H9 (cell line): ENCODE results near the gene EHF. TPM values are rescaled to one million over a fixed set of nuclear protein-coding genes. Genes with fewer than 3 reads are reported as not detected.

Experiments used
- DNase-seq: peaks from one replicate; pipeline ENCODE4 v3.0.0-alpha.2; 2017
- H2AFZ ChIP-seq: one replicate; pipeline ENCODE4 v1.6.1; 2013; ENCODE audit warnings: mild to moderate bottlenecking, low read length, control low read depth, moderate library complexity
- H2AK5ac ChIP-seq: 2 replicates; pipeline ENCODE4 v1.6.1; 2013; ENCODE audit warnings: low read length, control low read depth, mixed read lengths; ENCODE audit not compliant: insufficient read length
- H2BK120ac ChIP-seq: one replicate; pipeline ENCODE4 v1.6.1; 2013; ENCODE audit warnings: low read depth, mild to moderate bottlenecking, low read length, control low read depth, inconsistent platforms; ENCODE audit not compliant: poor library complexity, severe bottlenecking
- H2BK12ac ChIP-seq: 2 replicates; pipeline ENCODE4 v1.6.1; 2013; ENCODE audit warnings: low read length, control low read depth, mixed read lengths, low read depth; ENCODE audit not compliant: insufficient read length
- H2BK15ac ChIP-seq: 2 replicates; pipeline ENCODE4 v1.6.1; 2013; ENCODE audit warnings: low read depth, low read length, control low read depth
- H2BK20ac ChIP-seq: one replicate; pipeline ENCODE4 v1.6.1; 2013; ENCODE audit warnings: low read depth, mild to moderate bottlenecking, low read length, control low read depth, inconsistent platforms; ENCODE audit not compliant: poor library complexity, severe bottlenecking
- H2BK5ac ChIP-seq: 2 replicates; pipeline ENCODE4 v1.6.1; 2013; ENCODE audit warnings: low read length, control low read depth, mixed read lengths; ENCODE audit not compliant: insufficient read length
- H3K14ac ChIP-seq: 2 replicates; pipeline ENCODE4 v1.6.1; 2013; ENCODE audit warnings: low read length, control low read depth; ENCODE audit not compliant: insufficient read depth
- H3K18ac ChIP-seq: 2 replicates; pipeline ENCODE4 v1.6.1; 2013; ENCODE audit warnings: low read depth, mild to moderate bottlenecking, mixed read lengths, low read length, control low read depth; ENCODE audit not compliant: insufficient read length
- H3K23ac ChIP-seq: 2 replicates; pipeline ENCODE4 v1.6.1; 2013; ENCODE audit warnings: low read length, control low read depth, mixed read lengths, low read depth; ENCODE audit not compliant: insufficient read length
- H3K23me2 ChIP-seq: 2 replicates; pipeline ENCODE4 v1.6.1; 2013; ENCODE audit warnings: low read depth, mild to moderate bottlenecking, mixed read lengths, low read length, control low read depth; ENCODE audit not compliant: insufficient read length, poor library complexity, severe bottlenecking
- H3K27ac ChIP-seq: 2 replicates; pipeline ENCODE4 v1.5.1; 2013; ENCODE audit warnings: low read length, control low read depth, mixed read lengths, low read depth; ENCODE audit not compliant: insufficient read length
- H3K27me3 ChIP-seq: 2 replicates; pipeline ENCODE4 v1.6.1; 2013; ENCODE audit warnings: low read length, control low read depth, inconsistent platforms; ENCODE audit not compliant: insufficient read depth
- H3K4ac ChIP-seq: 2 replicates; pipeline ENCODE4 v1.6.1; 2013; ENCODE audit warnings: low read depth, mild to moderate bottlenecking, control low read depth, inconsistent platforms, low read length, moderate library complexity
- H3K4me1 ChIP-seq: 2 replicates; pipeline ENCODE4 v1.6.1; 2013; ENCODE audit warnings: low read length, control low read depth, inconsistent platforms; ENCODE audit not compliant: insufficient read depth
- H3K4me2 ChIP-seq: 2 replicates; pipeline ENCODE4 v1.6.1; 2013; ENCODE audit warnings: low read length, control low read depth, mixed read lengths; ENCODE audit not compliant: insufficient read length, insufficient read depth
- H3K56ac ChIP-seq: 2 replicates; pipeline ENCODE4 v1.6.1; 2013; ENCODE audit warnings: low read depth, mild to moderate bottlenecking, mixed read lengths, low read length, control low read depth; ENCODE audit not compliant: insufficient read length
- H3K79me1 ChIP-seq: 2 replicates; pipeline ENCODE4 v1.6.1; 2013; ENCODE audit warnings: low read depth, mild to moderate bottlenecking, moderate library complexity, low read length, control low read depth, inconsistent platforms; ENCODE audit not compliant: insufficient read depth, poor library complexity, severe bottlenecking
- H3K79me2 ChIP-seq: 2 replicates; pipeline ENCODE4 v1.6.1; 2013; ENCODE audit warnings: low read length, control low read depth, inconsistent platforms; ENCODE audit not compliant: insufficient read depth
- H3K9ac ChIP-seq: 2 replicates; pipeline ENCODE4 v1.6.1; 2013; ENCODE audit warnings: low read length, control low read depth, mixed read lengths; ENCODE audit not compliant: insufficient read length; ENCODE audit errors: extremely low read depth
- H3K9me3 ChIP-seq: one replicate; pipeline ENCODE4 v1.6.1; 2013; ENCODE audit warnings: low read depth, low read length, inconsistent platforms; ENCODE audit not compliant: control insufficient read depth
- H3T11ph ChIP-seq: one replicate; pipeline ENCODE4 v1.6.1; 2013; ENCODE audit warnings: mild to moderate bottlenecking, low read length, control low read depth, inconsistent platforms
- H4K20me1 ChIP-seq: one replicate; pipeline ENCODE4 v1.6.1; 2013; ENCODE audit not compliant: control insufficient read depth, insufficient read length, insufficient read depth
- H4K5ac ChIP-seq: 2 replicates; pipeline ENCODE4 v1.6.1; 2013; ENCODE audit warnings: low read depth, mild to moderate bottlenecking, mixed read lengths, low read length, control low read depth; ENCODE audit not compliant: insufficient read length
- H4K8ac ChIP-seq: replicated peaks from 2 replicates; pipeline ENCODE4 v1.6.1; 2013; ENCODE audit warnings: low read length, control low read depth, mixed read lengths, low read depth; ENCODE audit not compliant: insufficient read length
- H4K91ac ChIP-seq: 2 replicates; pipeline ENCODE4 v1.6.1; 2013; ENCODE audit warnings: low read depth, mild to moderate bottlenecking, moderate library complexity, mixed read lengths, low read length, control low read depth; ENCODE audit not compliant: insufficient read length
- H3K27ac Mint-ChIP-seq, 3 experiments: 2 replicates in 2 of 3; 3 replicates in 1 of 3; pipeline ENCODE4 v1.8.0; 2020 to 2021; ENCODE audit warnings: mixed read lengths in 3 of 3, mild to moderate bottlenecking in 1 of 3, moderate library complexity in 1 of 3
- H3K27me3 Mint-ChIP-seq: 2 replicates; pipeline ENCODE4 v1.8.0; 2021; ENCODE audit warnings: low read depth, mild to moderate bottlenecking, moderate library complexity, mixed read lengths
- H3K36me3 Mint-ChIP-seq, 3 experiments: 2 replicates in 2 of 3; 3 replicates in 1 of 3; pipeline ENCODE4 v1.8.0; 2020 to 2021; ENCODE audit warnings: low read depth in 3 of 3, mixed read lengths in 3 of 3; ENCODE audit not compliant: insufficient read depth in 1 of 3
- H3K4me1 Mint-ChIP-seq, 2 experiments: 2 replicates each; pipeline ENCODE4 v1.8.0; 2020; ENCODE audit warnings: mixed read lengths in 2 of 2
- H3K4me3 Mint-ChIP-seq, 2 experiments: 2 replicates in 1 of 2; 3 replicates in 1 of 2; pipeline ENCODE4 v1.8.0; 2020 to 2021; ENCODE audit warnings: mild to moderate bottlenecking in 2 of 2, mixed read lengths in 2 of 2, moderate library complexity in 1 of 2
- H3K9me3 Mint-ChIP-seq, 2 experiments: 2 replicates in 1 of 2; 3 replicates in 1 of 2; pipeline ENCODE4 v1.8.0; 2020; ENCODE audit warnings: mild to moderate bottlenecking in 2 of 2, mixed read lengths in 2 of 2, moderate library complexity in 1 of 2
- WGBS: extraction: QIAGEN DNeasy Blood & Tissue Kit; methylation state at CpG from one replicate; pipeline ENCODE4 v1.1.7; 2013; ENCODE audit warnings: missing lambda C conversion rate, low lambda C conversion rate, mixed read lengths; ENCODE audit not compliant: insufficient read length; ENCODE audit errors: extremely low coverage; 5-methylcytosine and 5-hydroxymethylcytosine counted together
- total RNA-seq: library from RNA; stranded (reverse); gene quantifications from 2 replicates; pipeline ENCODE4 v1.2.1, GENCODE V29; 2021
- TF ChIP-seq, protein P1 (sequence below): fragments of 200-600 bp; sonication (generic); conservative IDR thresholded peaks from 3 replicates; pipeline ENCODE4 v1.8.0; 2021; ENCODE audit warnings: antibody characterized with exemption, mild to moderate bottlenecking

Gene EHF
- total RNA-seq, 1 experiment from 2014 or later = not detected

DNA sequence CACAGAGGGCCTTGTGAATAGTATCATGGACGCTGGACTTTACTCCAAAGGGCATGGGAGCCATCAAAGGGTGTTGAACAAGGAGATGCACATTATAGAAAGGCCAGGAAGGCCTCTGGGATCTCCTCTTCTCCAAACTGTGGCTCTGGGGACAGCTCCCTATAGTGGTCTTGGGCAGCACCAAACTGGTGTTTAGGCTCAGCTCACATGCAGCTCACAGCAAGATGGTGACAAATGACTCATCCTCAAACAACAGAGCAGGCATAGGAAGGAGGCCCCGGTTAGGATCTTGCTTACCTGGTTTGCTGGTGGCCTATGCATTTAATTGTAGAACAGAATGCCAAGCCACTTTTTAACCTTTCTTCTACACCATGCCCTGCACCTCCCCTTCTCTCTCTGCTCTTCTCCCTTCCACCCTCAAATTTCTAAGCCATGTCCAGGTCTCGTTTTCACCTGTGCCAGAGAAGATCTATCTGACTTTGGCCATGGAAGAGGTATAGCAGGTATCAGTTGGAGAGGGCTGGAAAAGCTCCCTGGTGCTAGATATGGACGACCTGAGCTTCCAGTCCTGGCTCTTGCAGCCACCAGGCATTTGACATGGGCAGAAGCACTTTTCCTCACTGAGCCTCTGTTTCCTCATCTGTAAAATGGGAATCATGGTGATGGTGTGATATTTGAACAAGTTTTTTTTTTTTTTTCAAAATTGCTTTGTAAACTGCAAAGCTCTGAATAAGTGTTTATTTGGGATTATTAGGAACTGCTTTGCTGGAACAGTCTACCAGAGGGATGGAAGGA lies 14.4 kb upstream of the EHF start:
- H3K9ac ChIP-seq = no peak overlapping the region
- no peak overlapping the region for H2BK120ac ChIP-seq
- no CpG with 5 or more reads among the region's 4 CpGs for WGBS
- H2BK5ac ChIP-seq = no peak overlapping the region
- Mint-ChIP-seq H3K27me3 (peaks cover 1% of the 10 kb centered on the region; the same call in 1 of the 2 replicates), H3K4me1 (no peaks in the 10 kb centered on the region; a peak in 1 of 4 replicates), H3K4me3 (no peak overlapping the region), H3K27ac (no peak overlapping the region), H3K36me3 (no peaks in the 10 kb centered on the region), H3K9me3 (no peaks in the 10 kb centered on the region)
- H3K4me2 ChIP-seq = no peak overlapping the region
- H3K79me2 ChIP-seq = no peaks in the 10 kb centered on the region
- H4K8ac ChIP-seq = no peak overlapping the region
- no peak overlapping the region for H2BK15ac ChIP-seq
- no peak overlapping the region for H3T11ph ChIP-seq
- no peak overlapping the region for H3K18ac ChIP-seq
- no peaks in the 10 kb centered on the region for H3K23me2 ChIP-seq
- H2AK5ac ChIP-seq = no peak overlapping the region
- no peaks in the 10 kb centered on the region for H3K9me3 ChIP-seq
- no peak overlapping the region for H4K91ac ChIP-seq
- H4K20me1 ChIP-seq = no peaks in the 10 kb centered on the region
- H2BK20ac ChIP-seq = no peak overlapping the region
- no peak overlapping the region for H2BK12ac ChIP-seq
- H3K56ac ChIP-seq = no peak overlapping the region
- TF ChIP-seq, protein P1, sequence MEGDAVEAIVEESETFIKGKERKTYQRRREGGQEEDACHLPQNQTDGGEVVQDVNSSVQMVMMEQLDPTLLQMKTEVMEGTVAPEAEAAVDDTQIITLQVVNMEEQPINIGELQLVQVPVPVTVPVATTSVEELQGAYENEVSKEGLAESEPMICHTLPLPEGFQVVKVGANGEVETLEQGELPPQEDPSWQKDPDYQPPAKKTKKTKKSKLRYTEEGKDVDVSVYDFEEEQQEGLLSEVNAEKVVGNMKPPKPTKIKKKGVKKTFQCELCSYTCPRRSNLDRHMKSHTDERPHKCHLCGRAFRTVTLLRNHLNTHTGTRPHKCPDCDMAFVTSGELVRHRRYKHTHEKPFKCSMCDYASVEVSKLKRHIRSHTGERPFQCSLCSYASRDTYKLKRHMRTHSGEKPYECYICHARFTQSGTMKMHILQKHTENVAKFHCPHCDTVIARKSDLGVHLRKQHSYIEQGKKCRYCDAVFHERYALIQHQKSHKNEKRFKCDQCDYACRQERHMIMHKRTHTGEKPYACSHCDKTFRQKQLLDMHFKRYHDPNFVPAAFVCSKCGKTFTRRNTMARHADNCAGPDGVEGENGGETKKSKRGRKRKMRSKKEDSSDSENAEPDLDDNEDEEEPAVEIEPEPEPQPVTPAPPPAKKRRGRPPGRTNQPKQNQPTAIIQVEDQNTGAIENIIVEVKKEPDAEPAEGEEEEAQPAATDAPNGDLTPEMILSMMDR = no peak
- no peaks in the 10 kb centered on the region for H3K27me3 ChIP-seq
- H3K14ac ChIP-seq = no peak overlapping the region
- H3K4me1 ChIP-seq = no peaks in the 10 kb centered on the region
- no peak for DNase-seq
- no peak overlapping the region for H4K5ac ChIP-seq
- no peak overlapping the region for H3K23ac ChIP-seq
- no peak overlapping the region for H2AFZ ChIP-seq
- H3K27ac ChIP-seq = no peak overlapping the region
- H3K79me1 ChIP-seq = no peaks in the 10 kb centered on the region
- H3K4ac ChIP-seq = no peak overlapping the region
